Suprapubic skin (tissue), 4 donors: ENCODE data around the gene HHAT.

ENCODE experiments used
- EP300 ChIP-seq: sonication (generic); formaldehyde crosslinking; IDR thresholded peaks from one replicate; pipeline ENCODE4 v1.6.1; 2017; ENCODE audit warnings: antibody characterized with exemption
- POLR2A ChIP-seq, 2 donors: fragments of 450-650 bp; IDR thresholded peaks; one replicate each; pipeline ENCODE4 v1.6.1; 2017; ENCODE audit warnings: antibody characterized with exemption in 2 of 2, mild to moderate bottlenecking in 2 of 2, moderate library complexity in 2 of 2
- POLR2AphosphoS5 ChIP-seq, 3 donors: sonication (generic); formaldehyde crosslinking; IDR thresholded peaks; one replicate each; pipeline ENCODE4 v1.6.1; 2017; ENCODE audit warnings: antibody characterized with exemption in 3 of 3
- TF ChIP-seq, protein P1 (sequence below), 2 donors: fragments of 200-600 bp in 1 of 2; fragments of 450-650 bp in 1 of 2; sonication (generic) in 1 of 2; IDR thresholded peaks; one replicate each; pipeline ENCODE4 v1.5.1; 2016 to 2019; ENCODE audit warnings: antibody characterized with exemption in 2 of 2, mild to moderate bottlenecking in 1 of 2, moderate library complexity in 1 of 2

DNA sequence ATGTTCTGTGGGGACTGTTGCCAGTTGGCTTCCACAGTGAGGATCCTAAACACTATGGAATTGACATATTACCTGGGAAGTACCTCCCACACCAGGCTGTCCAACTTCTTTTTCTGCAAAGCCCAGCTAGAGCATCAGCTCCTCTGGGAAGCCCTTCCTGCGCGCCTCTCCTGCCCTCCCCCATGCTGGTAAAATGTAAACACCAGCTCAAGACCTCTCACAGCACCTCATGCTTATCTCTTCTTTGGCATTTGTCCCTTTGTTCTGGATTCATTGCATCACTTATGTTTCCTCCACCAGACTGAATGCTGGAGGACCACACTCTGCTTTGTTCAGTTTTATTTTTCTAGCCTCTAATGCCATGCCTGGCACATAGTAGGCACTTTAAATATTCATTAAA lies 172.1 kb downstream of the HHAT start:
- TF ChIP-seq POLR2A (IDR thresholded peaks at IDR 0.05) (no peak), POLR2AphosphoS5 (IDR thresholded peaks at IDR 0.05) (no peak), EP300 (no peak)
- TF ChIP-seq, protein P1, sequence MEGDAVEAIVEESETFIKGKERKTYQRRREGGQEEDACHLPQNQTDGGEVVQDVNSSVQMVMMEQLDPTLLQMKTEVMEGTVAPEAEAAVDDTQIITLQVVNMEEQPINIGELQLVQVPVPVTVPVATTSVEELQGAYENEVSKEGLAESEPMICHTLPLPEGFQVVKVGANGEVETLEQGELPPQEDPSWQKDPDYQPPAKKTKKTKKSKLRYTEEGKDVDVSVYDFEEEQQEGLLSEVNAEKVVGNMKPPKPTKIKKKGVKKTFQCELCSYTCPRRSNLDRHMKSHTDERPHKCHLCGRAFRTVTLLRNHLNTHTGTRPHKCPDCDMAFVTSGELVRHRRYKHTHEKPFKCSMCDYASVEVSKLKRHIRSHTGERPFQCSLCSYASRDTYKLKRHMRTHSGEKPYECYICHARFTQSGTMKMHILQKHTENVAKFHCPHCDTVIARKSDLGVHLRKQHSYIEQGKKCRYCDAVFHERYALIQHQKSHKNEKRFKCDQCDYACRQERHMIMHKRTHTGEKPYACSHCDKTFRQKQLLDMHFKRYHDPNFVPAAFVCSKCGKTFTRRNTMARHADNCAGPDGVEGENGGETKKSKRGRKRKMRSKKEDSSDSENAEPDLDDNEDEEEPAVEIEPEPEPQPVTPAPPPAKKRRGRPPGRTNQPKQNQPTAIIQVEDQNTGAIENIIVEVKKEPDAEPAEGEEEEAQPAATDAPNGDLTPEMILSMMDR (IDR thresholded peaks at IDR 0.05) = no peak
